Nephron (organoid): ENCODE measurements around the gene SIL1.

Source experiments
- H3K27ac Mint-ChIP-seq, 3 experiments: 2 replicates each; pipeline ENCODE4 v1.8.0; 2020; ENCODE audit warnings: mixed read lengths in 3 of 3, mild to moderate bottlenecking in 2 of 3, moderate library complexity in 1 of 3
- H3K27me3 Mint-ChIP-seq: 2 replicates; pipeline ENCODE4 v1.8.0; 2021; ENCODE audit warnings: low read depth, mild to moderate bottlenecking, moderate library complexity, mixed read lengths
- H3K36me3 Mint-ChIP-seq: 2 replicates; pipeline ENCODE4 v1.8.0; 2020; ENCODE audit warnings: low read depth, mixed read lengths
- H3K4me1 Mint-ChIP-seq: 2 replicates; pipeline ENCODE4 v1.8.0; 2020; ENCODE audit warnings: mixed read lengths
- H3K4me3 Mint-ChIP-seq, 3 experiments: 2 replicates each; pipeline ENCODE4 v1.8.0; 2020; ENCODE audit warnings: mild to moderate bottlenecking in 3 of 3, mixed read lengths in 3 of 3, moderate library complexity in 2 of 3
- H3K9me3 Mint-ChIP-seq: 2 replicates; pipeline ENCODE4 v1.8.0; 2020; ENCODE audit warnings: mixed read lengths
- TF ChIP-seq, protein P1 (sequence below), 3 experiments: fragments of 200-600 bp; sonication (generic); IDR thresholded peaks; one replicate each; pipeline ENCODE4 v1.5.0; 2021; ENCODE audit warnings: antibody characterized with exemption in 3 of 3; ENCODE audit not compliant: unreplicated experiment in 3 of 3

Gene SIL1

DNA sequence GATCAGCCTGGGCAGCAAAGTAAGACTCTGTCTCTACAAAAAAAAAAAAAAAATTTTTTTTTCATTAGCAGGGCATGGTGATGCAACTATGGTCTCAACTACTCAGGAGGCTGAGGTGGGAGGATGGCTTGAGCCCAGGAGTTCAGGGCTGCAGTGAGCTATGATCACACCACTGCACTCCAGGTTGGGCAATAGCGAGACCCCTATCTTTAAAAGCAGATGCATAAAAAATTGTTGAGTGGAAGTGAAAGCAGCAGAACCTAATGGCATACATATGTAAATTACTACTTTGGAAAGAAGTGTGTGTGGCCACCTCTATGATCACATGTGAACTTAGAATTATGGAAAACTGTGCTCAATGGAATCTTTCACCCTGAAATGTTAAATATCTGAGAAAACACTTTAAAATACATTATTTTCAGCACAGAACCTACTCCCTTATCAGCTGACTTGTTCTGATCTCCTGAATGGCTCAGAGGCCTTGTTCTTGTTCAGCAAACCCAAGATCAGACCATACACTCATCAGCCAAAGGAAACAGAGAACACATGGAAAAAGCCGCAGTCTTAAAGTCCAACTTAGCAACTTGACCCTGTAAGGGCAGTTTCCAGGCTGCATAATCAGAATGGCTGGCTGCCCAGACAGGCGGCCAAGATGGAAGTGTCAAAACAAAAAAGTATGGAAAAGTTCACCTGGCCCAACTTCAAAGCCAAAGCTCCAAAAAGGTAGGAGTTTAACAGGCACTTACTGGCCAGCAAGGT is 56.5 kb downstream of the SIL1 start:
- TF ChIP-seq, protein P1, sequence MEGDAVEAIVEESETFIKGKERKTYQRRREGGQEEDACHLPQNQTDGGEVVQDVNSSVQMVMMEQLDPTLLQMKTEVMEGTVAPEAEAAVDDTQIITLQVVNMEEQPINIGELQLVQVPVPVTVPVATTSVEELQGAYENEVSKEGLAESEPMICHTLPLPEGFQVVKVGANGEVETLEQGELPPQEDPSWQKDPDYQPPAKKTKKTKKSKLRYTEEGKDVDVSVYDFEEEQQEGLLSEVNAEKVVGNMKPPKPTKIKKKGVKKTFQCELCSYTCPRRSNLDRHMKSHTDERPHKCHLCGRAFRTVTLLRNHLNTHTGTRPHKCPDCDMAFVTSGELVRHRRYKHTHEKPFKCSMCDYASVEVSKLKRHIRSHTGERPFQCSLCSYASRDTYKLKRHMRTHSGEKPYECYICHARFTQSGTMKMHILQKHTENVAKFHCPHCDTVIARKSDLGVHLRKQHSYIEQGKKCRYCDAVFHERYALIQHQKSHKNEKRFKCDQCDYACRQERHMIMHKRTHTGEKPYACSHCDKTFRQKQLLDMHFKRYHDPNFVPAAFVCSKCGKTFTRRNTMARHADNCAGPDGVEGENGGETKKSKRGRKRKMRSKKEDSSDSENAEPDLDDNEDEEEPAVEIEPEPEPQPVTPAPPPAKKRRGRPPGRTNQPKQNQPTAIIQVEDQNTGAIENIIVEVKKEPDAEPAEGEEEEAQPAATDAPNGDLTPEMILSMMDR (IDR thresholded peaks at IDR 0.05; ENCODE audit: unreplicated experiment in 3 of 3), result no peak
- Mint-ChIP-seq H3K4me1 (peaks cover 56% of the 10 kb centered on the region), H3K36me3 (no peaks in the 10 kb centered on the region), H3K27ac (peak overlapping the region; percentile 79 to 97 (median 93)), H3K4me3 (no peak overlapping the region), H3K27me3 (no peaks in the 10 kb centered on the region), H3K9me3 (no peaks in the 10 kb centered on the region)

DNA sequence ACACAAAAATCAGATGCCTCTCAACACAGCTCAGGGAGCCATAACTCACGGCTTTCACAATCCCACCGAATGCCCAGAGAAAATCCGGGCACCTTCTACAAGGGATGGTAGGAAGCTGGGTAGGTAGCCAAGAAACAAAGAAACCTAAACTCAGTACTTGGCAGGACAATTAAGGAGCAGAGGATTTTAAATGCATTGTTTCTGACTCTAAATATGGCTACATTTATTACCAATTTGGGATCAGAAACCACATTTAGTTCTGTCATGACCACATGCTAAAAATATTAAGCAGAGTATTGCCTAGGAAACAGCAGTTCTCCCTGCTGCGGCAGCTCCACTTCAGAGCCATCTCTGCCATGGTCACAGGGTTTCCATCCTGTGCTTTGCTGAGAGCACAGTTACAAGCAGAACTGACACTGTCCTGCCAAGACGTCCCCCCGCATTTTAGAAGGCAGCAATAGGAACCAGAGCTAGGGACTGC is 57.5 kb downstream of the SIL1 start:
- no peaks in the 10 kb centered on the region for H3K27me3 Mint-ChIP-seq

DNA sequence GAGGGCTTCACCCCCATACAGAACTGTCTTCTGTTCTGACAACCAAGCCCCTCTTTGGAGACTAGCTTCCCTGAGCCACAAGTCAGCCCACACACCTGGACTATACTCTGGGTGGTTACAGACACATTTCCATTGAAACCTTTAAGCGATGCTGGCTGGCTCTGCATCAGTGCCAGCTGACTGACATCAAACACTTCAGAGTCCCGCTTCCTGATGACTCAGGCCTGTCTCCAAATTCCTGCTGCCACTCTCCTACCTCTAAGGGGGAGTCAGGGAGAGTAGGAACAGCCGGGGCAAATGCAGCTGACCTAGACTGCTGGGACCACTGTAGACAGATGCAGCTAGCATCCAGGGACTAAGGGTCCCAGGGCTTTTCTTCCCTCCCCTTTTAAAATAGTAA is 59.4 kb downstream of the SIL1 start:
- no peaks in the 10 kb centered on the region for H3K9me3 Mint-ChIP-seq
- H3K27ac Mint-ChIP-seq, result peak overlapping the region; percentile 31 to 82 (median 68)
- no peaks in the 10 kb centered on the region for H3K27me3 Mint-ChIP-seq
- TF ChIP-seq, protein P1 (IDR thresholded peaks at IDR 0.05; ENCODE audit: unreplicated experiment in 3 of 3), result no peak
- H3K36me3 Mint-ChIP-seq, result no peaks in the 10 kb centered on the region
- no peak overlapping the region for H3K4me3 Mint-ChIP-seq
- H3K4me1 Mint-ChIP-seq, result peaks cover 61% of the 10 kb centered on the region

More for the DNA sequence above, 57.5 kb downstream of the SIL1 start:
- Mint-ChIP-seq H3K4me3 (no peak overlapping the region), H3K9me3 (no peaks in the 10 kb centered on the region), H3K4me1 (peaks cover 61% of the 10 kb centered on the region), H3K36me3 (no peaks in the 10 kb centered on the region), H3K27ac (peak overlapping the region; percentile 79 to 93 (median 92))
- TF ChIP-seq, protein P1 (IDR thresholded peaks at IDR 0.05; ENCODE audit: unreplicated experiment in 3 of 3), result no peak

DNA sequence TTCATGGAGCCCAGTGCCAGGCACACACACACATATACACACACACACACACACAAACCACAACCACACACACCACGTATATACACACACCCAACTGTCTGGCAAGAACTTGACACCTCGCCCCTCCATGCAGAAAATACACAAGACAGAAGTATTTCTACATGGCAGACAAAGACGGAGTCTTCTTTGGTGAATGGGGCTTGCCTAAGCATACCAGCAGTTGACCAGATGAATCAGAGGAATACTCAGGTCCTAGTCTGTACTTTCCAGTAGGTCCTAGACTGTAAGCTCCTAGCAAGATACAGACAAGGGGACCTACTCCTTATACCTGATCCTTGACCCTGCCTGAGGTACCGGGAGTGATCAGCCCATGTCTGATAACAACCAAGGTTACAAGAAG is 60.1 kb downstream of the SIL1 start:
- Mint-ChIP-seq H3K36me3 (no peaks in the 10 kb centered on the region), H3K9me3 (no peaks in the 10 kb centered on the region), H3K4me3 (no peak overlapping the region), H3K4me1 (peaks cover 65% of the 10 kb centered on the region), H3K27me3 (no peaks in the 10 kb centered on the region), H3K27ac (peak overlapping the region; percentile 48 to 82 (median 68))
- TF ChIP-seq, protein P1 (IDR thresholded peaks at IDR 0.05; ENCODE audit: unreplicated experiment in 3 of 3), result no peak

DNA sequence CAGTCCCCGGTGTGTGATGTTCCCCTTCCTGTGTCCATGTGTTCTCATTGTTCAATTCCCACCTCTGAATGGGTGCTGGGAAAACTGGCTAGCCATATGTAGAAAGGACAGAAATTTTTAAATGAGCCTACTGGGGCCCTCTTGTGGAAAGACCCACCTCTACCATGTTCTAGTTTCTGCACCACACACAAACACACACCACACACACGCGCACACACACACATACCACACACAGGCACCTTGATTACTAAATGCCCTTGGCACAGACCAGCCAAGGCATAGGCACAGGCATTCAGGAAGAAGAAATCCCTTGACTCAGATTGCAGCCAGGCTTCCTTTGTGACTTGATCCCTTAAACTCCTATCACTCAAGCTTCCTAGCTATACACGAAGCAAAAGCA is 60.5 kb downstream of the SIL1 start:
- H3K27ac Mint-ChIP-seq, result peak overlapping the region; percentile 48 to 82 (median 68)
- H3K9me3 Mint-ChIP-seq, result no peaks in the 10 kb centered on the region
- no peak overlapping the region for H3K4me3 Mint-ChIP-seq
- TF ChIP-seq, protein P1 (IDR thresholded peaks at IDR 0.05; ENCODE audit: unreplicated experiment in 3 of 3), result peak in 2 of 3 experiments; percentile 20 to 21
- H3K27me3 Mint-ChIP-seq, result no peaks in the 10 kb centered on the region
- H3K4me1 Mint-ChIP-seq, result peaks cover 69% of the 10 kb centered on the region
- H3K36me3 Mint-ChIP-seq, result no peaks in the 10 kb centered on the region

DNA sequence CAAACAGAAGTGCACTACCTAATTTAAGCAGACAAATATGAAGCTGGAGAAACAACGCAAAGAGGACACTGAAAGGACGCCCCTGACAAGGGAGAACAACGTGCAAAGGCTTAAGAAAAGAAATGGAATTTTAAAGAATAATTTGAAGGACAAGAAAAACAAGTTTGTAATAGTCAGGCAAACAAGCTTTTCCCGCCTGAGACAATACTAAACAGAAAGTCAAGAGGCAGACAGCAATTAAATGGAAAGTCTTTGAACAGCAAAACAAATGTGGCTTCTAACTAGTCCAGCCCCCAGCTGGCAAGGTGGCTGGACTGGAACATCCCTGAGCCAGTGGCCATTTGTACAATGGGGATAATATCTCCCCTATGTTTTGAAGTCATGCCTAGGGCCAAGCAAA is 63.3 kb downstream of the SIL1 start:
- Mint-ChIP-seq H3K4me1 (peaks cover 68% of the 10 kb centered on the region), H3K9me3 (no peaks in the 10 kb centered on the region), H3K4me3 (no peak overlapping the region), H3K36me3 (no peaks in the 10 kb centered on the region), H3K27me3 (no peaks in the 10 kb centered on the region), H3K27ac (peak overlapping the region; percentile 8 to 67 (median 51))
- TF ChIP-seq, protein P1 (IDR thresholded peaks at IDR 0.05; ENCODE audit: unreplicated experiment in 3 of 3), result no peak
